H4 (cell line): Measurements from ENCODE around the gene FAM133A. TPM values are rescaled to one million over a fixed set of nuclear protein-coding genes. Genes with fewer than 3 reads are reported as not detected.
A peak's percentile ranks its signal among the peaks of the same experiment; 100 is the strongest.

ENCODE experiments used
- DNase-seq: peaks from one replicate; pipeline ENCODE4 v3.0.0-alpha.2; 2015; ENCODE audit warnings: low spot score
- total RNA-seq: library from RNA; depleted of rRNA; stranded (reverse); fragments of >200 nt; shearing (Covaris generic); gene quantifications from 2 replicates; pipeline ENCODE4 v1.2.3, GENCODE V29; 2014; rRNA removed

Gene FAM133A
- 1.1 and 1.3 TPM in 2 replicates for total RNA-seq

GRCh38 chrX:93673869-93674271 is at the start of gene FAM133A:
TSS of gene FAM133A (plus strand) at chrX:93674206. CDS start at chrX:93709420, 35,214 bp downstream.
- DNase-seq: peak; percentile 36

GRCh38 chrX:93637591-93637990 is 36.4 kb upstream of the FAM133A start:
- no peak for DNase-seq

- no peak for DNase-seq
Measured at GRCh38 chrX:93649381-93649780, 24.6 kb upstream of the FAM133A start.

- DNase-seq: no peak
Measured at GRCh38 chrX:93660575-93660974, 13.4 kb upstream of the FAM133A start.

GRCh38 chrX:93673056-93673868 is 744 bp upstream of the FAM133A start, which contains the start of gene NAP1L3:
TSS of gene NAP1L3 (minus strand) at chrX:93673578. CDS start at chrX:93673304, 274 bp downstream.
- DNase-seq: peak; percentile 90

- no peak for DNase-seq
Measured at GRCh38 chrX:93695981-93696380, 22.0 kb downstream of the FAM133A start.

- DNase-seq: no peak
Measured at GRCh38 chrX:93703701-93704100, 29.7 kb downstream of the FAM133A start.

GRCh38 chrX:93711076-93711475 is 37.1 kb downstream of the FAM133A start:
- DNase-seq: no peak

GRCh38 chrX:93741811-93742210 is 67.8 kb downstream of the FAM133A start:
- DNase-seq: no peak

- no peak for DNase-seq
Measured at GRCh38 chrX:93760163-93760562, 86.2 kb downstream of the FAM133A start.

Other genes with a start within 250 kb of the FAM133A start
- gene NAP1L3, start 628 bp upstream of the FAM133A start, total RNA-seq: 13.2 and 13.4 TPM in 2 replicates